22Rv1 (cell line): ENCODE data around the gene TMIGD3.
"Not testable (repeated sequence)": the region's sequence is repeated elsewhere in the genome, so short reads cannot be mapped to it uniquely, and the experiment has no call there.

Experiments
- H3K27ac ChIP-seq: fragments of 450-650 bp; 2 replicates; pipeline ENCODE4 v1.5.1; 2017
- CTCF ChIP-seq: fragments of 450-650 bp; IDR thresholded peaks from 2 replicates; pipeline ENCODE4 v1.5.1; 2017; ENCODE audit warnings: mild to moderate bottlenecking
- ZFX ChIP-seq: fragments of 450-650 bp; IDR thresholded peaks from 2 replicates; pipeline ENCODE4 v1.6.1; 2017; ENCODE audit warnings: antibody characterized with exemption, borderline replicate concordance

The TMIGD3 gene

GRCh38 chr1:111503585-111504060 lies at the start of gene TMIGD3, which contains the start of gene ADORA3:
Gene TMIGD3, minus strand, starts transcription at chr1:111503633. Its CDS starts 279 bp downstream, at chr1:111503354.
Gene ADORA3, minus strand, starts transcription at chr1:111503633. Its CDS starts 279 bp downstream, at chr1:111503354.
- no peak within 1 kb of the TSS for H3K27ac ChIP-seq
- TF ChIP-seq CTCF = no peak
- no peak for TF ChIP-seq ZFX

- TF ChIP-seq CTCF (no peak), ZFX (no peak)
- H3K27ac ChIP-seq = no peak overlapping the region
Measured at GRCh38 chr1:111553196-111553595, 49.8 kb upstream of the TMIGD3 start.

GRCh38 chr1:111552587-111552986 lies 49.2 kb upstream of the TMIGD3 start:
- no peak overlapping the region for H3K27ac ChIP-seq
- TF ChIP-seq ZFX (no peak), CTCF (no peak)

- no peak for TF ChIP-seq ZFX
- no peak for TF ChIP-seq CTCF
- no peak overlapping the region for H3K27ac ChIP-seq
Measured at GRCh38 chr1:111551623-111552411, 48.4 kb upstream of the TMIGD3 start.

- not testable (repeated sequence) for H3K27ac ChIP-seq
Measured at GRCh38 chr1:111547786-111548185, 44.4 kb upstream of the TMIGD3 start.

- no peak for TF ChIP-seq ZFX
- no peak for TF ChIP-seq CTCF
- no peak overlapping the region for H3K27ac ChIP-seq
Measured at GRCh38 chr1:111542187-111542586, 38.8 kb upstream of the TMIGD3 start.

- TF ChIP-seq ZFX (no peak), CTCF (no peak)
- no peak overlapping the region for H3K27ac ChIP-seq
Measured at GRCh38 chr1:111541721-111542120, 38.3 kb upstream of the TMIGD3 start.
